MG63 (cell line): ENCODE data around the gene GDF2. TPM values are rescaled to one million over a fixed set of nuclear protein-coding genes. Genes with fewer than 3 reads are reported as not detected.

Experiments used
- DNase-seq: peaks from one replicate; pipeline ENCODE4 v3.0.0-alpha.2; 2020
- H3K27me3 ChIP-seq: fragments of 250-450 bp; sonication (Bioruptor Pico); 2 replicates; pipeline ENCODE4 v1.5.1; 2020; ENCODE audit warnings: mild to moderate bottlenecking, moderate library complexity
- H3K36me3 ChIP-seq: fragments of 250-450 bp; sonication (Bioruptor Pico); 2 replicates; pipeline ENCODE4 v1.5.1; 2020; ENCODE audit warnings: mild to moderate bottlenecking, moderate library complexity
- H3K4me3 ChIP-seq: fragments of 250-450 bp; sonication (Bioruptor Pico); 2 replicates; pipeline ENCODE4 v1.5.1; 2020; ENCODE audit warnings: mild to moderate bottlenecking, moderate library complexity
- H3K9me3 ChIP-seq: fragments of 250-450 bp; sonication (Bioruptor Pico); 2 replicates; pipeline ENCODE4 v1.5.1; 2020; ENCODE audit warnings: mild to moderate bottlenecking, moderate library complexity
- total RNA-seq: library from RNA; depleted of rRNA; stranded (reverse); fragments of >200 nt; shearing (Covaris generic); gene quantifications from 2 replicates; pipeline ENCODE4 v1.2.3, GENCODE V29; 2014; ENCODE audit warnings: low replicate concordance

GDF2 gene
- total RNA-seq, 1 experiment from 2014 or later, result not detected

DNA sequence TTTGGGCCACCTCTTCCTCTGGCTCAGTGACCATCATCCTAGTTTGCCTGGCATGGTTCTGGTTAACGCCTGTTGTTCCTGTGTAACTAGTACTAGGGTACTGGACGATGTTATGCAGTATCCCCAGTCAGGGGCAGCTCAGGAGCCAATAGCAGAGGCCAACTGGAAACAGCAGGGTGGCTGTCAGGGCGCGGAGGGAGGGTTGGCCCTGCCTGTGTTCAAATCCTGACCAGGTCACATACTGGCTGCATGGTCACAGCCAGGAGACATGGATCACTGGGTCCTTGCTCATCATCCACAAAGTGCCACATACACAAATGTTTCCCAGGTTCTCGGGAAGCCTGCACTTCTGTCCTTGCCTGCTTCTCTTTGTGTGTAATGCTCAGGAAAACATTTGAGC lies 13.7 kb downstream of the GDF2 start:
- H3K27me3 ChIP-seq, result no peaks in the 10 kb centered on the region
- no peaks in the 10 kb centered on the region for H3K36me3 ChIP-seq
- no peak for DNase-seq
- no peak overlapping the region for H3K4me3 ChIP-seq
- no peaks in the 10 kb centered on the region for H3K9me3 ChIP-seq

DNA sequence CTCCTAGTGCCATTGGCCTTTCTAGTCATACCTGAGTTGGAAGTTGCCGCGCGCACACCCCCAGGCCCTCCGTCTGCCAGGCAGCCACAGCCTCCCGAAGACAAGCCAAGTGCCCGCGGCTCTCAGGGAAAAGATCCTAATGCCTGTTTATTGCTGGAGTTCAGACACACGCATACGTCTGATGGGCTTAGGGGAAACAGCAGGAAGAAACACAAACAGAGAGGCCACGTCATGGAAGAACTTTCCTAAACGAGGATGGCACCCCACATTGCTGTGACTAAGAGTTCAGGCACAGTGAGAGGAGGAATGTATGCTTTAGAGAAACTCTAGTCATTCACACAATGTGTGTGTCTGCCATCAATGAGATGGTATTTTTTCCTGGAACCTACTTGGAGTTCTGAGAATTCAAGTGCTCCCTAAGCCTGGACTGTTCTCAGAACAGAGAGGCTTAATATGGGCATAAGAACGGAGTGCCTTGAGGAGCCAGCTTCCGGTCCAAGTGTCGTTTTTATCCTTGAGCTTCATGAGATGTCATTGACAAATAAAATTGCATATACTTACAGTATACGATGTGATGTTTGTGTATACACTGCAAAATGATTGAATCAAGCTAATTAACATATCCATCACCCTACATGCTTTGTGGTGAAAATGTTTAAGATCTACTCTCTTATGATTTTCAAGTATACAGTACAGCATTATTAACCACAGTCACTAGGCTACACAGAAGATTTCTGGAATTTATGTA lies 14.3 kb downstream of the GDF2 start:
- Histone ChIP-seq H3K36me3 (no peaks in the 10 kb centered on the region), H3K9me3 (no peaks in the 10 kb centered on the region), H3K4me3 (no peak overlapping the region), H3K27me3 (no peaks in the 10 kb centered on the region)
- peak; percentile 81 for DNase-seq

DNA sequence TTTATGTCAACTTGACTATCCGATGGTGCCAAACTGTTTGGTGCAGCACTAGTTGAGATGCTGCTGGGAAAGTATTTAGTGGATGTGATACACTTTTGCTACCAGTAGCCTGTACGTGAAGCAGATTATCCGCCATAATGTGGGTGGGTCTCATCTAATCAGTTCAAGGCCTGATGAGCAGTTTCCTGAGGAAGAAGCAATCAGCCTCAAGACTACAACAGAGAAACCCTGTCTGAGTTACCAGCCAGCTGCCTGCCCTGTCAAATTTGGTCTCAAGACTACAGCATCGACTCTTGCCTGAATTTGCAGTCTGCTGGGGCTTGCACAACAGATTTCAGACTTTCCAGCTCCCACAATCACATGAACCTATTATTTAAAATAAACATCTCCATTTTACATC lies 15.1 kb downstream of the GDF2 start:
- H3K27me3 ChIP-seq, result no peaks in the 10 kb centered on the region
- no peak overlapping the region for H3K4me3 ChIP-seq
- no peaks in the 10 kb centered on the region for H3K36me3 ChIP-seq
- DNase-seq, result no peak
- H3K9me3 ChIP-seq, result no peaks in the 10 kb centered on the region

DNA sequence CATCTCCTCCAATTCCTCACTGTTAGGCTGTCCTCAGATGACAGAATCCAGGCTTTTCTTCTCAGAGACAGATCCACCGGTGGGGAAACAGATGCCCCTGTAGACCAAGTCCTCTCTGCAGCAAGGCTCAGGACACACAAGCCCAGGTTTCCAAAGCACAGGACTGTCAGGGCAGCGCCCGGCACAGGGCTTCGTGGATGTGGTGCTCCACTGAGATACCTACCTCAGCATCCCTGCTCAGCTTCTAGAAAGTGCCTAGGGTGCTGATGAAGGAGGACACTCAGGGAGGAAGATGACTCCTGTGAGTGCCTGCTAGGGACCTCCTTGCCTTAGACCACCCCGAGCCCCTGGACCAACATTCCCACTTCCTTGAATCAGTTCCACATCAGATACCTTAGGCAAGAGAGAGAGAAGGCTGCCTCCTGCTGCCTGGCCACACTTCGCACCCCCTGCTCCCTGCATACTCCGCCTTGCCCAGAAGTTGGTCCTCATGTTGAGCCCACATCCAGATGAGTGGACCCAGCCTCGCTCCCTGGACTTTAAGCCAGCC lies 17.0 kb downstream of the GDF2 start:
- no peaks in the 10 kb centered on the region for H3K9me3 ChIP-seq
- no peaks in the 10 kb centered on the region for H3K36me3 ChIP-seq
- H3K4me3 ChIP-seq, result no peak overlapping the region
- no peaks in the 10 kb centered on the region for H3K27me3 ChIP-seq
- DNase-seq, result no peak

DNA sequence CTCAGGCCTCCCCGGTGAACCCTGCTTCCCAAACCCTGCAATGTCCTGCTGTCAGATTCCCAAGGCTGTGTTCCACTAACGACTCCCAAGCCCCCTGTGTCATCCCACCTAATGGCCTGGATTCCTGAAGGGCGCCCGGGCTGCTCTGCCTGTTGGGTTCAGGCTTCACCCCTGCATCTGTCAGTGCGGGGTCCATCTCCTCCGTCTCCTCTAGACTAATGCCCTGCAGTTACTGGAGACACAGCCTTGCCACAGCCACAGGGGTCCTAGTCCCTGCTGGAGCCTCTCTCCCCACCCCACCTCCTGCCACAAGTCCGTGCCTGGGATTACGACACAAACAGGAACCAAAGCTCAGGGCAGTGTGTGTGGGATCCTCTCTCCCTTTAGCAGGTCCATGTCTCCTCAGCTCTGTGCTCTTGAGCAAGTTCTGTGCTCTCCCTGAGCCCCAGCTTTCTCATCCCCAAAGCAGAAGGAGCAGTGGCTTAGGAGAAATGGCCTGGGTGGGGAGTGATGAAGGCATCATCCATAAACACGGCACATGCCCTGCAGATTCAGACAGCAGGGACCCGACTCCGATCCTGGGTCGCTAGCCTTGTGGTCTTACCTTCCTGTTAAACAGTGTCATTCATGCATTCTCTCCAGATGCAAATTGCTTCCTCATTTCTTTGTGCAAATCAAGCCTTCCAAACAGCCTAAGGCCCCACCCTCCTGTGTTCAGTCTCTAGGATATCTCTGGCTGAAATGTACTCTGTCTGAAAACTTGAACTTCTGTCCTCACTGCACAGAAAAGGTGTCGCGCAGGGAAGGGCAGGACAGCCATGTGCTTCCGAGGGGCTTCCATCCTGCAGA lies 17.7 kb downstream of the GDF2 start:
- Histone ChIP-seq H3K9me3 (no peaks in the 10 kb centered on the region), H3K27me3 (no peaks in the 10 kb centered on the region), H3K4me3 (no peak overlapping the region), H3K36me3 (no peaks in the 10 kb centered on the region)
- no peak for DNase-seq

DNA sequence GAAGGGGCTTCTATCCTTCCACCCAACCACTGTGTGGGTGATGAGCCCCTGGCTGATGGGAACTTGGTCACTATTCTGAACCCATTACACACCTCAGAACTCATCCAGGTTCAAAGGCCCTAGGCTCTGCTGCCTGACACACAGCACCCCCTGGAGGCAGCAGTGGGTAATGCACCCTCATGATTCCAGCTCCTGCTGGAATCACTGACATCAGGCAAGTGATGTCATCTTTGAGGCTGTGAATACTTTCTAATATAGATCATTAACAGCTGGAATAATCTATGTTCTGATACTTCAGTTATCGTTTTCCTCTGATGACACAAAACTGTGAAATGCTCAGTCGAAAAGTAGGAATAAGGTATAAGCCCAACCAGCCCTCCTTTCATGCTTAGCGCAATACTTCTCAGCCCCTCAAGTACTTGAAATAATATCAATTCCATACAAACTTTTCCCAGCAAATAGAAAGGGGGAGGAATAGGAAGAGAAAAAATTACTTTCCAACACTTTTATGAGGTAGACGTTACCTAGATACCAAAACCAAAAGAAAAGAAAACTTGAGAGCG lies 18.4 kb downstream of the GDF2 start:
- Histone ChIP-seq H3K27me3 (no peaks in the 10 kb centered on the region), H3K9me3 (no peaks in the 10 kb centered on the region), H3K4me3 (no peak overlapping the region), H3K36me3 (no peaks in the 10 kb centered on the region)
- peak; percentile 55 for DNase-seq

DNA sequence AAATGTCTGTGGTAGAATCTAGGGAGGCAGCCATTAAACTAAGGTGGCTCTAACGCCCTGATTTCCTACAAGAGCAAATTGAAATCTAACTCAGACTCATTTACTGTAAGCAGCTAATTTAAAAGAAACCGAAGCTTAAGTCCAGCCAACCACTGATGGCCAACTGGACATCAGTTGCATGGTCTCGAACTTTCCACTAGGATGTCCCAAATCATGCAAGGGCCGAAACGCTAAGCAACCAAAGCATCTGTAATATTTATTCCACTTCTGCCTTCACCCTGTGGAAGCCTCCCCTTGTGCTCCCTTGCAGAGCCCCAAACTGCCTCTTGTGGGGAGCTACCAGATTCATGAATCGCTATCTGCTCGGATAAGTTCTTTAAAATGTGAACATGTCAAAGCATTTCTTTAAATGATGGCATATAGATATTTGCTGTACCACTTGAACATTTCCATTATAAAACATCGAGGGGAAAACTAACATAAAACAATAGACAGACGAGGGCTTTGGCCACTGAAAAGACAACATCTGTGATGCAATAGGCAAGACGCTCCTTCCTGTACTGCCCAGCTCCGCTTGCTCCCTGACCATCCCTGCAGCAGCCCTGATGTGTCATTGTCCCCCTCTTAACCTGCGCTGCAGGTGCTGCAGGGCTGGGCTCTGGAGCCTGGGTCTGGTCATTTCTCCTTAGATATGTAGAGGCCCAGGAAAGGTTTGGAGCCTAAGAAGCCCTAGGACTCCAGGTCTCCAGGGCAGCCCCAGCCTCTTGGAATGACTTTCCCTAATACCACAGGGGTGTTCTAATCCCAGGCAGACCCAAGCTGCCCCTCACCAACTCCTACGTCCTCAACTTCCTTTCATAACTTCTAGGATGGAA lies 23.0 kb downstream of the GDF2 start:
- no peak for DNase-seq

DNA sequence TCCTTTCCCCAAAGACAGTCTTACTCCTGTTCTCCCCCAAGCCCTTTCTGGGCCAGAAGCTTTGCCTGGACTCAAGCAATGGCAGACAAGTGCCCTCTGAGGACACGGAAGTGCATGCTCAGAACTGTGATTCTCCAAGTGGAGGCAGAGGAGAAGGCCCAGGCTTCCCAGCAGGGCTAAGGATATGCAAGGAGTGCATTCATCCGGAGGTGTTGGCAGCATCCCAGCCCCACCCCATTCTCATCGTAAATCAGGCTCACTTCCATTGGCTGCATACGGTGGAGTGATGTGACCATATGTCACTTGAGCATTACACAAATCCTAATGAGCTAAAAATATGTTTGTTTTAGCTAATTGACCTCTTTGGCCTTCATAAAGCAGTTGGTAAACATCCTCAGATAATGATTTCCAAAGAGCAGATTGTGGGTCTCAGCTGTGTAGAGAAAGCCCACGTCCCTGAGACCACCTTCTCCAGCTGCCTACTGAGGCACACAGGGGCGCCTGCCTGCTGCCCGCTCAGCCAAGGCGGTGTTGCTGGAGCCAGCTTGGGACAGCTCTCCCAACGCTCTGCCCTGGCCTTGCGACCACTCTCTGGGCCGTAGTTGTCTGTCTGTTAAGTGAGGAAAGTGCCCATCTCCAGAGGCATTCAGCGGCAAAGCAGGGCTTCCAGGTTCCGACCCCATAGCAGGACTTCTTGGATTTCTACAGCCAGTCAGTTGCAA lies 24.5 kb downstream of the GDF2 start:
- DNase-seq, result no peak
- Histone ChIP-seq H3K4me3 (no peak overlapping the region), H3K9me3 (no peaks in the 10 kb centered on the region), H3K36me3 (no peaks in the 10 kb centered on the region), H3K27me3 (no peaks in the 10 kb centered on the region)

More for the DNA sequence above, 23.0 kb downstream of the GDF2 start:
- Histone ChIP-seq H3K4me3 (no peak overlapping the region), H3K36me3 (no peaks in the 10 kb centered on the region), H3K27me3 (no peaks in the 10 kb centered on the region), H3K9me3 (no peaks in the 10 kb centered on the region)

DNA sequence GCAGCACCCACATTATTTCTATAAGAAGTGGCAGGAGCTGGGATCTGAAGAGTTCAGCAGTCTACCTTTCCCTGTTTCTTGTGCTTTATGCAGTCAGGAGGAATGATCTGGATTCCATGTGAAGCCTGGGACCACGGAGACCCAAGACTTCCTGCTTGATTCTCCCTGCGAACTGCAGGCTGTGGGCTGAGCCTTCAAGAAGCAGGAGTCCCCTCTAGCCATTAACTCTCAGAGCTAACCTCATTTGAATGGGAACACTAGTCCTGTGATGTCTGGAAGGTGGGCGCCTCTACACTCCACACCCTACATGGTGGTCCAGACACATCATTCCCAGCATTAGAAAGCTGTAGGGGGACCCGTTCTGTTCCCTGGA lies 25.0 kb downstream of the GDF2 start:
- Histone ChIP-seq H3K4me3 (no peak overlapping the region), H3K9me3 (no peaks in the 10 kb centered on the region), H3K36me3 (no peaks in the 10 kb centered on the region), H3K27me3 (no peaks in the 10 kb centered on the region)
- no peak for DNase-seq

DNA sequence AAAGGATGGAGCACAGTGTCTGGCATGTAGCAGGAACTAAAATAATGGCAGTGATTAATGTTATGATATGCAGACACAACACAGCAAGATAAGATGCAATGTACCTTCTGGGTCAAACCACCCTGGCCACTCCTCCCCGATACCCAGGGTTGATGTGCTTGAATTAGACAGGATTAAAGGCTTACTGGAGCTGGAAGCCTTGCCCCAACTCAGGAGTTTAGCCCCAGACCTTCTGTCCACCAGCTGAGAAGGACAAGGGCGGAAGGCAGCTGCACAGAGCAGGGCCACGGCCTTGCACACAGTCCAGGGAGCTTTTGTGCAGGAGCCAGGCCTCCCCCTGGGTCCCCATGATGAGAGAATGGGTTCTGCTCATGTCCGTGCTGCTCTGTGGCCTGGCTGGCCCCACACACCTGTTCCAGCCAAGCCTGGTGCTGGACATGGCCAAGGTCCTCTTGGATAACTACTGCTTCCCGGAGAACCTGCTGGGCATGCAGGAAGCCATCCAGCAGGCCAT lies 25.9 kb downstream of the GDF2 start, which contains the start of gene RBP3:
Gene RBP3 (plus strand): TSS at position 226 of the 514 bp plus-strand sequence. CDS start 122 bp downstream, at position 348.
- no peak for DNase-seq
- H3K4me3 ChIP-seq, result no peak within 1 kb of the TSS
- H3K9me3 ChIP-seq, result no peaks in the 10 kb centered on the region
- H3K27me3 ChIP-seq, result no peaks in the 10 kb centered on the region
- H3K36me3 ChIP-seq, result no peaks in the 10 kb centered on the region

DNA sequence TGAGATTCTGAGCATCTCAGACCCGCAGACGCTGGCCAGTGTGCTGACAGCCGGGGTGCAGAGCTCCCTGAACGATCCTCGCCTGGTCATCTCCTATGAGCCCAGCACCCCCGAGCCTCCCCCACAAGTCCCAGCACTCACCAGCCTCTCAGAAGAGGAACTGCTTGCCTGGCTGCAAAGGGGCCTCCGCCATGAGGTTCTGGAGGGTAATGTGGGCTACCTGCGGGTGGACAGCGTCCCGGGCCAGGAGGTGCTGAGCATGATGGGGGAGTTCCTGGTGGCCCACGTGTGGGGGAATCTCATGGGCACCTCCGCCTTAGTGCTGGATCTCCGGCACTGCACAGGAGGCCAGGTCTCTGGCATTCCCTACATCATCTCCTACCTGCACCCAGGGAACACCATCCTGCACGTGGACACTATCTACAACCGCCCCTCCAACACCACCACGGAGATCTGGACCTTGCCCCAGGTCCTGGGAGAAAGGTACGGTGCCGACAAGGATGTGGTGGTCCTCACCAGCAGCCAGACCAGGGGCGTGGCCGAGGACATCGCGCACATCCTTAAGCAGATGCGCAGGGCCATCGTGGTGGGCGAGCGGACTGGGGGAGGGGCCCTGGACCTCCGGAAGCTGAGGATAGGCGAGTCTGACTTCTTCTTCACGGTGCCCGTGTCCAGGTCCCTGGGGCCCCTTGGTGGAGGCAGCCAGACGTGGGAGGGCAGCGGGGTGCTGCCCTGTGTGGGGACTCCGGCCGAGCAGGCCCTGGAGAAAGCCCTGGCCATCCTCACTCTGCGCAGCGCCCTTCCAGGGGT lies 26.6 kb downstream of the GDF2 start:
- Histone ChIP-seq H3K36me3 (no peaks in the 10 kb centered on the region), H3K9me3 (no peaks in the 10 kb centered on the region), H3K27me3 (no peaks in the 10 kb centered on the region), H3K4me3 (no peak overlapping the region)
- no peak for DNase-seq

DNA sequence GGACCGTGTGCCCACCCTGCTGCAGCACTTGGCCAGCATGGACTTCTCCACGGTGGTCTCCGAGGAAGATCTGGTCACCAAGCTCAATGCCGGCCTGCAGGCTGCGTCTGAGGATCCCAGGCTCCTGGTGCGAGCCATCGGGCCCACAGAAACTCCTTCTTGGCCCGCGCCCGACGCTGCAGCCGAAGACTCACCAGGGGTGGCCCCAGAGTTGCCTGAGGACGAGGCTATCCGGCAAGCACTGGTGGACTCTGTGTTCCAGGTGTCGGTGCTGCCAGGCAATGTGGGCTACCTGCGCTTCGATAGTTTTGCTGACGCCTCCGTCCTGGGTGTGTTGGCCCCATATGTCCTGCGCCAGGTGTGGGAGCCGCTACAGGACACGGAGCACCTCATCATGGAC lies 27.3 kb downstream of the GDF2 start:
- Histone ChIP-seq H3K4me3 (no peak overlapping the region), H3K27me3 (no peaks in the 10 kb centered on the region), H3K36me3 (no peaks in the 10 kb centered on the region), H3K9me3 (no peaks in the 10 kb centered on the region)
- DNase-seq, result no peak

DNA sequence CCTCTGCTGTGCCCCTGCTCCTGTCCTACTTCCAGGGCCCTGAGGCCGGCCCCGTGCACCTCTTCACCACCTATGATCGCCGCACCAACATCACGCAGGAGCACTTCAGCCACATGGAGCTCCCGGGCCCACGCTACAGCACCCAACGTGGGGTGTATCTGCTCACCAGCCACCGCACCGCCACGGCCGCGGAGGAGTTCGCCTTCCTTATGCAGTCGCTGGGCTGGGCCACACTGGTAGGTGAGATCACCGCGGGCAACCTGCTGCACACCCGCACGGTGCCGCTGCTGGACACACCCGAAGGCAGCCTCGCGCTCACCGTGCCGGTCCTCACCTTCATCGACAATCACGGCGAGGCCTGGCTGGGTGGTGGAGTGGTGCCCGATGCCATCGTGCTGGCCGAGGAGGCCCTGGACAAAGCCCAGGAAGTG lies 27.7 kb downstream of the GDF2 start:
- H3K27me3 ChIP-seq, result no peaks in the 10 kb centered on the region
- no peak overlapping the region for H3K4me3 ChIP-seq
- no peaks in the 10 kb centered on the region for H3K9me3 ChIP-seq
- no peaks in the 10 kb centered on the region for H3K36me3 ChIP-seq
- DNase-seq, result no peak

DNA sequence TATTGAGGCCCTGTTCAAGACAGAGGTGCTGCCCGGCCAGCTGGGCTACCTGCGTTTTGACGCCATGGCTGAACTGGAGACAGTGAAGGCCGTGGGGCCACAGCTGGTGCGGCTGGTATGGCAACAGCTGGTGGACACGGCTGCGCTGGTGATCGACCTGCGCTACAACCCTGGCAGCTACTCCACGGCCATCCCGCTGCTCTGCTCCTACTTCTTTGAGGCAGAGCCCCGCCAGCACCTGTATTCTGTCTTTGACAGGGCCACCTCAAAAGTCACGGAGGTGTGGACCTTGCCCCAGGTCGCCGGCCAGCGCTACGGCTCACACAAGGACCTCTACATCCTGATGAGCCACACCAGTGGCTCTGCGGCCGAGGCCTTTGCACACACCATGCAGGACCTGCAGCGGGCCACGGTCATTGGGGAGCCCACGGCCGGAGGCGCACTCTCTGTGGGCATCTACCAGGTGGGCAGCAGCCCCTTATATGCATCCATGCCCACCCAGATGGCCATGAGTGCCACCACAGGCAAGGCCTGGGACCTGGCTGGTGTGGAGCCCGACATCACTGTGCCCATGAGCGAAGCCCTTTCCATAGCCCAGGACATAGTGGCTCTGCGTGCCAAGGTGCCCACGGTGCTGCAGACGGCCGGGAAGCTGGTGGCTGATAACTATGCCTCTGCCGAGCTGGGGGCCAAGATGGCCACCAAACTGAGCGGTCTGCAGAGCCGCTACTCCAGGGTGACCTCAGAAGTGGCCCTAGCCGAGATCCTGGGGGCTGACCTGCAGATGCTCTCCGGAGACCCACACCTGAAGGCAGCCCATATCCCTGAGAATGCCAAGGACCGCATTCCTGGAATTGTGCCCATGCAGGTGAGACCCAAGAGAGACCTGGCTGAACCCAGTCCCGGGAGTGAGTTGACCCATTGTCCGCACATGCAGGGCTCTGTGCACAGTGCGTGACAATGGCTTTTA lies 28.7 kb downstream of the GDF2 start:
- H3K4me3 ChIP-seq, result no peak overlapping the region
- H3K36me3 ChIP-seq, result no peaks in the 10 kb centered on the region
- H3K9me3 ChIP-seq, result no peaks in the 10 kb centered on the region
- DNase-seq, result no peak
- H3K27me3 ChIP-seq, result no peaks in the 10 kb centered on the region
